Measurements from ENCODE around the gene PEX7.

The PEX7 gene

GRCh38 chr6:136783495-136784270 is 38.7 kb upstream of the PEX7 start:
- Histone ChIP-seq H3K4me1 (peaks cover 4% of the 10 kb centered on the region), H3K27me3 (no peaks in the 10 kb centered on the region), H3K36me3 (no peaks in the 10 kb centered on the region; the same call in 1 of the 2 replicates), H3K9me3 (no peaks in the 10 kb centered on the region), H3K4me3 (ENCODE audit: low read depth, low read length) (no peak overlapping the region)
- TF ChIP-seq, protein P1, sequence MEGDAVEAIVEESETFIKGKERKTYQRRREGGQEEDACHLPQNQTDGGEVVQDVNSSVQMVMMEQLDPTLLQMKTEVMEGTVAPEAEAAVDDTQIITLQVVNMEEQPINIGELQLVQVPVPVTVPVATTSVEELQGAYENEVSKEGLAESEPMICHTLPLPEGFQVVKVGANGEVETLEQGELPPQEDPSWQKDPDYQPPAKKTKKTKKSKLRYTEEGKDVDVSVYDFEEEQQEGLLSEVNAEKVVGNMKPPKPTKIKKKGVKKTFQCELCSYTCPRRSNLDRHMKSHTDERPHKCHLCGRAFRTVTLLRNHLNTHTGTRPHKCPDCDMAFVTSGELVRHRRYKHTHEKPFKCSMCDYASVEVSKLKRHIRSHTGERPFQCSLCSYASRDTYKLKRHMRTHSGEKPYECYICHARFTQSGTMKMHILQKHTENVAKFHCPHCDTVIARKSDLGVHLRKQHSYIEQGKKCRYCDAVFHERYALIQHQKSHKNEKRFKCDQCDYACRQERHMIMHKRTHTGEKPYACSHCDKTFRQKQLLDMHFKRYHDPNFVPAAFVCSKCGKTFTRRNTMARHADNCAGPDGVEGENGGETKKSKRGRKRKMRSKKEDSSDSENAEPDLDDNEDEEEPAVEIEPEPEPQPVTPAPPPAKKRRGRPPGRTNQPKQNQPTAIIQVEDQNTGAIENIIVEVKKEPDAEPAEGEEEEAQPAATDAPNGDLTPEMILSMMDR (IDR thresholded peaks at IDR 0.05; ENCODE audit: low read depth, low read length): no peak
- no peak for DNase-seq

DNA sequence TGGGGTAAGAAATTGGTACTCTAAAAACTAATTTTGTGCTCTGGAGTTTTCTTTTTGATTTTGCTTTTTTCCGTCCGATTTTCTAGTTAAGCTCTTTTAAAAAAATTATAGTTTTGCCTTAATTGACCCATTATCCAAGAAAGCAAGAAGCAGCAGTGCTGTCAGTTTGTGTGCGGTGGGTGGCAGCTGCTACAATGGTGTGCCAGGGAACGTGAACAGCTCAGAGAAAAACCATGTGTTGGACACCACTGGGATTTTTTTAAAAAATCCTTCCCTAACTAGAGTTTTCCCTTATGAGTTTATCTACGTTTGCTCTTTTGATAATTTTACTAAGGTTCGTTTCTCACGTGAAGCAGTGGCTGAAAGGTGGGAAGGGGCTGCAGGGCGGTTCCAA is 38.1 kb upstream of the PEX7 start:
- TF ChIP-seq, protein P1 (IDR thresholded peaks at IDR 0.05; ENCODE audit: low read depth, low read length): no peak
- Histone ChIP-seq H3K27me3 (no peaks in the 10 kb centered on the region), H3K36me3 (no peaks in the 10 kb centered on the region; the same call in 1 of the 2 replicates), H3K4me3 (ENCODE audit: low read depth, low read length) (no peak overlapping the region), H3K4me1 (peaks cover 4% of the 10 kb centered on the region), H3K9me3 (no peaks in the 10 kb centered on the region)
- DNase-seq: no peak

GRCh38 chr6:136784910-136785746 is 37.3 kb upstream of the PEX7 start:
- Histone ChIP-seq H3K27me3 (no peaks in the 10 kb centered on the region), H3K9me3 (no peaks in the 10 kb centered on the region), H3K36me3 (no peaks in the 10 kb centered on the region; the same call in 1 of the 2 replicates), H3K4me1 (no peaks in the 10 kb centered on the region; the same call in 1 of the 2 replicates), H3K4me3 (ENCODE audit: low read depth, low read length) (no peak overlapping the region)
- TF ChIP-seq, protein P1 (IDR thresholded peaks at IDR 0.05; ENCODE audit: low read depth, low read length): no peak
- no peak for DNase-seq

- H3K4me1 ChIP-seq: no peaks in the 10 kb centered on the region; the same call in 1 of the 2 replicates
- H3K9me3 ChIP-seq: no peaks in the 10 kb centered on the region
- TF ChIP-seq, protein P1 (IDR thresholded peaks at IDR 0.05; ENCODE audit: low read depth, low read length): no peak
- no peaks in the 10 kb centered on the region for H3K27me3 ChIP-seq
- no peak for DNase-seq
- H3K36me3 ChIP-seq: no peaks in the 10 kb centered on the region; the same call in 1 of the 2 replicates
- H3K4me3 ChIP-seq (ENCODE audit: low read depth, low read length): no peak overlapping the region
Observed at GRCh38 chr6:136786658-136787057, 35.7 kb upstream of the PEX7 start.

DNA sequence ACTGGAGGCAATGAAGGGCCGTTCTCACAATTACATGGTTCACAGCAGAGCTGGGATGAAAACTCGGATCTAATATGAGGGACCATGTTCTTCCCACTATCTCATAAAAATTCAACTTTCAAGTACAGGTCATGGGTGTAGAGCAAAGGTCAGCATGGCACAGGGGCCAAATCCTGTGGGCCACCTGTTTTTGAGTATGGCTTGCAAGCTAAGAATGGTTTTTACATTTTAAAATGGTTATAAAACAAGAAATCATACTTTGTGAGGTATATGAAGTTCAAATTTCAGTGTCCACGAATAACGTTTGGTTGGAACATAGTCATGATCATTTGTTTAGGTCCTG is 34.7 kb upstream of the PEX7 start:
- Histone ChIP-seq H3K4me3 (ENCODE audit: low read depth, low read length) (no peak overlapping the region), H3K36me3 (no peaks in the 10 kb centered on the region; the same call in 1 of the 2 replicates), H3K4me1 (no peaks in the 10 kb centered on the region; the same call in 1 of the 2 replicates), H3K9me3 (no peaks in the 10 kb centered on the region), H3K27me3 (no peaks in the 10 kb centered on the region)
- no peak for DNase-seq
- TF ChIP-seq, protein P1 (IDR thresholded peaks at IDR 0.05; ENCODE audit: low read depth, low read length): no peak
